Stimulated activated CD4-positive, alpha-beta T cell treated with anti-CD3 and anti-CD28 coated beads, Interleukin-1b, Interleukin-23, amount 100 ng/mL, for 24 hours (primary cell): ENCODE measurements around the gene IL31RA.

Experiments used
- DNase-seq, 4 experiments: peaks; one replicate each; pipeline ENCODE4 v3.0.0-alpha.2; 2020; ENCODE audit warnings: low read depth in 4 of 4, low spot score in 1 of 4

IL31RA gene

GRCh38 chr5:55900068-55900467 lies 48.9 kb downstream of the IL31RA start:
- DNase-seq = no peak

- no peak for DNase-seq
Measured at GRCh38 chr5:55900776-55901175, 49.6 kb downstream of the IL31RA start.

GRCh38 chr5:55902696-55903095 lies 51.5 kb downstream of the IL31RA start:
- no peak for DNase-seq

GRCh38 chr5:55903121-55903701 lies 52.1 kb downstream of the IL31RA start:
- peak in 3 of 4 experiments; percentile 11 to 70 (median 42) for DNase-seq

GRCh38 chr5:55904152-55904551 lies 53.0 kb downstream of the IL31RA start:
- no peak for DNase-seq

DNA sequence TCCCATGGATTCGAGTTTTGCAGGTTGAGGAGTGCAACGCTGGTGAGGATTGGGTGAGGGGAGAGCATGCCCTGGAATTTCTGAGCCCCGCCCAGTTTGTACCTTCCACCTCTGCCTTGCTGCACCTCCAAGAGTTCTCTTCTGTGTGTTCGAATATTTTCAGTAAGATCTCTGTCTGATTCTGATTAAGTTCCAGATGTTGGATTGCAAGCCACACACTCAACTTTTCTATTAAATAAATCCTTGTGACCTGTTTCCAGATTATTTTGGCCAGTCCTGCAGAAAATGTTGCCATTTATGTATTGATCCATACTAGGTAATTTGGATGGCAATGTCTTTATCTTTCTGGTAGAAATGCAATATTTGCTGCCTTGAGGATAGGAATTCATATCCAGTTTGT lies 54.1 kb downstream of the IL31RA start:
- DNase-seq = no peak

DNA sequence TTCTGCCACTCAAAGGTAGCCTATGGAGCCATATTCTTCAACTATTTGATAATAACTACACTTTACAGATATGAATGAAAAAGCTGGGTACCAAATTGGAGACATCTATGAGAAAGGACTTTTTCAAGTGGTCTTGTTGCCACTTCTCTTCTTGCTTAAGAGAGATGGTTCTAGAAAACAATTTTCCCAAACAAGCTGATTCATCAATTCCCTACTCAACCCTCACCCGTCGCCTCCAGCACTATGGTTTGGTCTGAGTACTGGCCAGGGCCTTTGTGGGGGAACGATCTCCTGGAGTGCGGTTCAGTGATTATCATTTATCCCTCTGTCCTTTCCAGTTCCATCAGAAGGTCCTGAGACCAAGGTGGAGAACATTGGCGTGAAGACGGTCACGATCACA lies 56.8 kb downstream of the IL31RA start:
- DNase-seq = no peak

GRCh38 chr5:55908804-55909203 lies 57.6 kb downstream of the IL31RA start:
- DNase-seq = no peak

DNA sequence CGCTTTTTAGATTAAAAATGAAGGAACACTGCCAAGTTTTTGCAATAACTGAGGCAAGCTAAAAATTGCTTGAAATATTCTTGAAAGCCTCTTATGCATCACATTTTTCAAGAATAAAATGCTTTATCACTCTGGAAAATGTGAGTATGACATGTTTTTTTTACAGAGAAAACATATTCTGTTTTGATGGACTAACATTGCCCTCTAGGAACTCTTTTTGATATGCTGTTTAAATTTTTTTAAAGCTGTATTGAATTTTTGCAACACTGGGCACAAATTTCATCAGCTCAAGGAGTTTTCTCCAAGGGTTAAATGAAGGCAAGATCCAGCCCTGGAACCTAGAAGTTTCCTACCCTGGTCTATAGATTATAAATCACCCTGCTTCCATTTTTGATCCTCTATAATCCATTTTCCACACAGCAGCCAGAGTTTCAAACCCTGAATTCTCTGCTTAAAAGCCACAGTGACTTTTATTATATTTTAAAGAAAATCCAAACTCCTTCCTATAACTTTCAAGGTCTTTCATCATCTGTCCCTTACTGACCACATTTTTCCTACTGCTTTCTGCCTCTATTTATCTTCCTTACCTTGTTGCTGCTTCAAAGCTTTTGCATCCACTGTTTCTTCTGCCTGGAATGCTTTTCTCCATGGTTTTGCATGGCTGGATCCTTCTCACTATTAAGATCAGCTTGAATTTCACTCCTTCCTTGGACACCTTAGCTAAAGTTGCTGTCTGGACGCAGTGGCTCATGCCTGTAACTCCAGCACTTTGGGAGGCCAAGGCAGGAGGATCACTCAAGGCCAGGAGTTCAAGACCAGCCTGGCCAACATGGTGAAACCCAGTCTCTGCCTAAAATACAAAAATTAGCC lies 60.9 kb downstream of the IL31RA start:
- DNase-seq = no peak

DNA sequence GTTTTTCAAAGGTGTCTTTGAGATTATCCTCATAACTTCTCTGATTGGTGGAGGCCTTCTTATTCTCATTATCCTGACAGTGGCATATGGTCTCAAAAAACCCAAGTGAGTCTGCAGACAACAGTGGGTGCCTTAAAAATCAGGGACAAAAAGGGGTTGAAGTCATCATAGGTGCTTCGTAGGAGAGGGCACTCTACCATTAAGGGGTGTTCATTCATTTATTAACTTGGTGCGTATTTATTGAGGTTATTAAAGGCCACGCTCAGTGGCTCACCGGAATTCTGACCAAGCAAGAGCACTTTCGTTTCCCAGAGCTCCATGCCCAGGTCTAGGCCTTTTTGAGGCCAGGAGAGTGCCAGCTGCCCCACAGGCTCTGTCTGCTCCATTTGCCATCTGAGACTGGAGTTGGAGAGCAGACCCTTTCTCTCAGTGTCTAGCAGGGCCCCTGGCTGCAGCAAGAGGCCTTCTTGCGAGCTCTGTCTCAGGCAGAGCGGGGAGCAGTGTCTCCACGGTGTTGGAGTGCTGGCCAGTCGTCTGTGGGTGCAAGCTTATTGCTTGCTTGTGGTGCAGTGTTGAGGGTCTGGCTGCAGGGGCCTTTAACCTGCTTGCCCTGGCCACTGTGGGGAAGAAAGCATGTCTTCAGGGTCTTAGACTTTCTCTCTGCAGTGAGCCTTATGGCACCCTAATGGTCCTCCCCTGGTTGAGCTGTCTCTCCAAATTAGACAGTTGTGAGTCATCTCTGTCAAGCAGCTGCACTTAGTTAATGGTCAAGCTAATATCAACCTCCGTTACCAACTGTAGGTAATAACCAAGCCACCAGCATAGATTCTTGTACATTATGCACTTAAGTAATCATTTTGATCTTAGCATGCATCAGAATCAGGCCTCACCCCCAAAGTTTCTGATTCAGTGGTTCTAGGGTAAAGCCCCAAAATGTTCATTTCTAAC lies 62.6 kb downstream of the IL31RA start:
- DNase-seq = no peak

DNA sequence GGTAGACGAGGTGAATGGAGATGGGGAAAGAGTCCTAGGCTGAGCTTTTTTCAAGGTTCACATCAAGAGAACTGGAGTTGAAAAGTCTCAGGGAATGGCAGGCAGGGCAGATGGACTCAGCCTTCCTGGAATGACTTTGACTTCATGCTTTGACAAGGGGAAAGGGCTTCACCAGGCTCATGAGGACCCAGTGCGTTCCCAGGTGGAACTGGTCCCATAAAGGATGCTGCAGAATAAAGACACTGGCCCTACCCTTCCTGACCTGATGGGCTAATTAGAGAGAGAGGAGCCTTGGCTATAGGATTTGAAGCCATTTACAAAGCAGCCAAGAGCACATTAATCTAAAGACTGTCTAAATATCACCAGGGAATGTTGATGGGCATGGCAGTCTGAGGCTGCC lies 63.8 kb downstream of the IL31RA start:
- DNase-seq = no peak

DNA sequence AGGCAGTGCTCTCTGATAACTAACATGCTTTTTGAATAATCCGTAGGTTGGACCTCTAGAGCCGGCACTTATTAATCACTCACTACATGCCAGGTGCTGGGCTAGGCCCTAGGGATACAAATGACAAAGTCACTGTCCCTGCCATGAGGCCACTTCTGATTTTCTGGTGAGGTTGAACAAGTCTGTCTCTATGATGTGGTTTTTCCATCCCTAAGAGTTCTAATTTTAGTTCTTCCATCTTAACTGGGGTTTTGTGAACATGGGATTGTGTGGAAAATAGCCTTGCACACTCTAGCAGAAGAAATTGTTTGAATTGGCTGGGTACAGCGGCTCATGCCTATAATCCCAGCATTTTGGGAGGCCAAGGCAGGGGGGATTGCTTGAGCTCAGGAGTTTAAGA lies 64.6 kb downstream of the IL31RA start:
- no peak for DNase-seq

DNA sequence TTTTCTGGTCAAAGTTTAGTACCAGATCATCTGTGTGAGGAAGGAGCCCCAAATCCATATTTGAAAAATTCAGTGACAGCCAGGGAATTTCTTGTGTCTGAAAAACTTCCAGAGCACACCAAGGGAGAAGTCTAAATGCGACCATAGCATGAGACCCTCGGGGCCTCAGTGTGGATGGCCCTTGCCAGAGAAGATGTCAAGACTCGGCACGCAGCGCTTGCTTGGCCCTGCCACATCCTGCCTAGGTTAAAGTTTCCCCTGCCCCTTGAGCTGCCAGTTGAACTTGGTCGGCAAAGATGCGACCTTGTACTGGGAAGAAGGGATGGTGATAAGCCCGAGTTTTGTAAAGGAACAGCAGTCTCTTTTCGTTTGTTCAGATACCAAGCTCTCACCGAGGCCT lies 65.8 kb downstream of the IL31RA start:
- no peak for DNase-seq

- no peak for DNase-seq
Measured at GRCh38 chr5:55917402-55918086, 66.4 kb downstream of the IL31RA start.

DNA sequence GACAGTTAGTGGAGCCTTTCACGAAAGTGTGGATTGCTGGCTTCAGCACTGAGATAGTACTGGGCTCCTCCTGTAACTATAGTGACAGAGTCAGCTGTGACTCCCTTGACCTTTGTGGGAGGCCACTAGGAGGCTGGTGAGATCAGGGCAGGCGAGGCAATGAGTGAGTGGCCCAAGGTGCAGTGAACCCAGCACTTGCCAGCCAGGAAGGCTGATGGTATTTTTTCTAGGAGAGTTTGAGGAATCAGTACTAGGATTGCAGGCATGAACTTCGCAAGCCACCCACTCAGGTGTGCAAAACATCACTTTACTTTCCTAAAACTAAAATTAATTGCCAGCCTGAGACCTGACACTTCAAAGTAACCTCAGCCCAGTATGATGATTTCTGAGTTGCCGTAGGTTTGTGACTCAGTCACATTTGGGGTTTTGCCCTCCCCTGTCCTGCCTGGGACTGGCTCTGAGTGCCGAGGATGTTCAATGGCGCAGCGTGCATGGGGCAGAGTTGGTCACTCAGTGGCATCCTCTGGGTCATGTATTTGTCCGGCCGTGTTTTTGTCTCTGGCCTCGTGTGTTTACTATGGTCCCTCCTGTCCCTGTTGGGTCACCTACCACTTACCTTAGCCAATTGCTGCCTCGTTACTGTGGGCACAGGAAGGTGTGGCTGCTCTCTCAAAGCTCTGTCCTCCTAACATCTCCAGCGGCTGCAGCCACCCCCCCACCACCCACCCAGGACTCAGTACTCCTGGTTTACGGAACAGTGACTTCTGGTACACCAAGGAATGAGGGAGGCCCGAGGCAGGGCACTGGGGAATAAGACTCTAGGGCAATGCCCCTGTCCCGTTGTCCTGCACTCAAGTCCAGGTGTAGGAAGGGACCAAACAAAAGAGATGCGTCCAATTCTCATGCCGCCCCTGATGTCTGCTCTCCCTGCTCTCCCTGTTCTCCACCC lies 67.2 kb downstream of the IL31RA start:
- no peak for DNase-seq

DNA sequence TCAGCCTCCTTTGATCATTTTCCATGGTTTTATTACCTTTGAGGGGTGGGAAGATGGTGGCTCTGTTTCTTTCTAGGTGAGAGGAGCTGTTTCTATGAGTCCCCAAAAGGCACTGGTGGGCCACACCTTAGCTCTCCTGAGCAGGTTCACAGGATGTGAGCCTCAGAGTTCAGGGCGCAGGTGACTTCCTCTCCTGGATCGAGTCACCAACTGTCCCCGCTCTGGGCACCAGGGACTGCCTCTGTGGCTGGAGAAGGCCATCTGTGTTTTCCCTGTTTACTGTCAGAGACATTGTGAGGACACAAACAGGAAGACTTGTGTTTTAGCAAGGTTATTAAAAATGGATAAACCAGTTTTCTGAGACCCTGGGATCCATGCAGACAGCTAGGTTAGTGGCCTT lies 68.5 kb downstream of the IL31RA start:
- no peak for DNase-seq

DNA sequence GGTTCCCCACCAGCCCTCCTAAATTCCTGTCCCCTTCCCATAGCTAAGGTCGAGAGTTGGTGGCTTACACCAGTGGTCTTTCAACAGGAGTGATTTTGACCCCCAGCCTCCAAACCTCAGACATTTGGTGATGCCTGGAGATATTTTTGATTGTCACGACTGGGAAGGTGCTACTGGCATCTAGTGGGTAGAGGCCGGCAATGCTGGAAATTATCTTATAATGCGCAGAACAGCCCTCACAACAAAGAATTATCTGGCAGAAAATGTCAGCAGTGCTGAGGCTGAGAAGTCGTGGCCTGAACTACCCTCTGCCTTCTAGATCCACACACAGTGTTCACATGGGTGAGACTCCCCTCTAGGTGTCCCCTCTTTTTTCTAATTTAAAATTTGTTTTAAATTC lies 69.6 kb downstream of the IL31RA start:
- no peak for DNase-seq

DNA sequence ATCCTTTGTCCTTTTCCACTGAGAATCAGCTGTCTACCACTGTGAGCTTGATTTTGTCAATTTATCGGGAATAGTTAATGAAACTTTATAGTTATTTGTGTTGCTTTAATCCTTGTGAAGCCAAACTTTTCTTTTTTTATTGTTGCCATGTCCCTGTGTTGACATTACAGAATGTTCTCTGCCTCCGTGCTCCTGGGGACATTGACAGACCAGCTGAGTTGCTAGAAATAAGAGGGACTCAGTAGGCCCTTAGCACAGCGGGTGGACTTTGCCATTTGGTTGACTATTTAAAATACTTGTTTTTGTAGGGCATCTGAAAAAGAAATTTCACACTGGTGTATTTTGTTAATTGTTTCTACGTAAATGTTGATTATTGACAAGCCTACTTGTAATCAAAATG lies 70.5 kb downstream of the IL31RA start:
- DNase-seq = no peak

- DNase-seq = no peak
Measured at GRCh38 chr5:55923177-55923771, 72.1 kb downstream of the IL31RA start.
